ENCODE data around the gene CST7. TPM values are rescaled to one million over a fixed set of nuclear protein-coding genes. Genes with fewer than 3 reads are reported as not detected.
"Not testable (repeated sequence)": the region's sequence is repeated elsewhere in the genome, so short reads cannot be mapped to it uniquely, and the experiment has no call there.

Gene CST7
- total RNA-seq, 1 experiment from 2014 or later, result not detected

DNA sequence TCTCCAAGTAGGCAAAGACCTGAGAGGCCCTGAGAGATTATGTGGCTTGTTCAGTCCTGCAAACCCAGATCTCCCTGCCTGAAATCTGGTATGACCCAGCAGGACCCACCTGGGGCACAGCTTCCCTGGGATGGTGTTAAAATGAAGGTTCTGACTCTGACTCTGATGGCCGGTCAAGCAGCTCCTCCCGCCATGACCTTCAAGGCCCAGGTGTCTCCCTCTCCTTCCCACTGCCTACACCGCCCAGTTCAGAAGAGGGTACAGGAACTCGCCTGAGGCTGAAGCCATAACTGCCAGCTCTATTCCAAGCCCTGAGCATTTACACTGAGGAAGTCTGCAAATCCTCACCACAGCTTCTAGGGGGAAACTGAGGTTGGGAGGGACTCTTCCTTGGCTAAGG lies 5.9 kb upstream of the CST7 start (continued):
- TF ChIP-seq TCF7 (CRISPR knock-in tag; IDR thresholded peaks at IDR 0.05; ENCODE audit: low read depth), result no peak

GRCh38 chr20:24943731-24944130 lies 5.3 kb upstream of the CST7 start:
- Mint-ChIP-seq H3K9me3 (peaks cover 65% of the 10 kb centered on the region), H3K27ac (no peak overlapping the region), H3K4me1 (no peaks in the 10 kb centered on the region), H3K36me3 (peaks cover 18% of the 10 kb centered on the region; the same call in 1 of the 2 replicates), H3K27me3 (ENCODE audit: low read depth) (peaks cover 17% of the 10 kb centered on the region), H3K4me3 (no peak overlapping the region)
- no peak for ATAC-seq
- DNase-seq (ENCODE audit: low spot score), result no peak
- ChIA-PET POLR2A (no interaction called here), CTCF (no interaction called here)
- TF ChIP-seq AFF4 (CRISPR knock-in tag; IDR thresholded peaks at IDR 0.05; ENCODE audit: borderline replicate concordance) (no peak), ZBTB21 (CRISPR knock-in tag; IDR thresholded peaks at IDR 0.05; ENCODE audit: borderline replicate concordance) (no peak), AR (CRISPR knock-in tag; IDR thresholded peaks at IDR 0.05) (no peak), GABPB1 (CRISPR knock-in tag; IDR thresholded peaks at IDR 0.05) (no peak), ZNF423 (CRISPR knock-in tag; IDR thresholded peaks at IDR 0.05) (no peak), FOXJ3 (CRISPR knock-in tag; IDR thresholded peaks at IDR 0.05; ENCODE audit: borderline replicate concordance) (no peak), MYBL2 (CRISPR knock-in tag; IDR thresholded peaks at IDR 0.05) (no peak)
- TF ChIP-seq, protein P1, sequence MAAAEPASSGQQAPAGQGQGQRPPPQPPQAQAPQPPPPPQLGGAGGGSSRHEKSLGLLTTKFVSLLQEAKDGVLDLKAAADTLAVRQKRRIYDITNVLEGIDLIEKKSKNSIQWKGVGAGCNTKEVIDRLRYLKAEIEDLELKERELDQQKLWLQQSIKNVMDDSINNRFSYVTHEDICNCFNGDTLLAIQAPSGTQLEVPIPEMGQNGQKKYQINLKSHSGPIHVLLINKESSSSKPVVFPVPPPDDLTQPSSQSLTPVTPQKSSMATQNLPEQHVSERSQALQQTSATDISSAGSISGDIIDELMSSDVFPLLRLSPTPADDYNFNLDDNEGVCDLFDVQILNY (CRISPR knock-in tag; IDR thresholded peaks at IDR 0.05), result no peak

GRCh38 chr20:24946376-24946775 lies 2.7 kb upstream of the CST7 start:
- H3K36me3 Mint-ChIP-seq; H3K4me3 Mint-ChIP-seq; POLR2A ChIA-PET; DNase-seq (ENCODE audit: low spot score); CTCF ChIA-PET; H3K27ac Mint-ChIP-seq; ATAC-seq; H3K4me1 Mint-ChIP-seq: not testable (repeated sequence)
- Mint-ChIP-seq H3K9me3 (peaks cover 51% of the 10 kb centered on the region), H3K27me3 (ENCODE audit: low read depth) (peaks cover 17% of the 10 kb centered on the region)

DNA sequence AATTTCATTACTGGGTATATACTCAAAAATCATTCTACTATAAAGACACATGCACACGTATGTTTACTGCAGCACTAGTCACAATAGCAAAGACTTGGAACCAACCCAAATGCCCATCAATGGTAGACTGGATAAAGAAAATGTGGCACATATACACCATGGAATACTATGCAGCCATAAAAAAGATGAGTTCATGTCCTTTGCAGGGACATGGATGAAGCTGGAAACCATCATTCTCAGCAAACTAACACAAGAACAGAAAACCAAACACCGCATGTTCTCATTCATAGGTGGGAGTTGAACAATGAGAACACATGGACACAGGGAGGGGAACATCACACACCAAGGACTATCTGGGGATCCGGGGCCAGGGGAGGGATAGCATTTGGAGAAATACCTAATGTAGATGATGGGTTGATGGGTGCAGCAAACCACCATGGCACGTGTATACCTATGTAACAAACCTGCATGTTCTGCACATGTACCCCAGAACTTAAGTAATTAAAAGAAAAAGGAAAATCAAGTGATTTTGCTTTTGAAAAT lies 602 bp upstream of the CST7 start:
- H3K27me3 Mint-ChIP-seq (ENCODE audit: low read depth), result peaks cover 17% of the 10 kb centered on the region
- ATAC-seq; H3K36me3 Mint-ChIP-seq; CTCF ChIA-PET; DNase-seq (ENCODE audit: low spot score); H3K4me3 Mint-ChIP-seq; H3K27ac Mint-ChIP-seq; H3K4me1 Mint-ChIP-seq; POLR2A ChIA-PET: not testable (repeated sequence)
- peaks cover 40% of the 10 kb centered on the region for H3K9me3 Mint-ChIP-seq

DNA sequence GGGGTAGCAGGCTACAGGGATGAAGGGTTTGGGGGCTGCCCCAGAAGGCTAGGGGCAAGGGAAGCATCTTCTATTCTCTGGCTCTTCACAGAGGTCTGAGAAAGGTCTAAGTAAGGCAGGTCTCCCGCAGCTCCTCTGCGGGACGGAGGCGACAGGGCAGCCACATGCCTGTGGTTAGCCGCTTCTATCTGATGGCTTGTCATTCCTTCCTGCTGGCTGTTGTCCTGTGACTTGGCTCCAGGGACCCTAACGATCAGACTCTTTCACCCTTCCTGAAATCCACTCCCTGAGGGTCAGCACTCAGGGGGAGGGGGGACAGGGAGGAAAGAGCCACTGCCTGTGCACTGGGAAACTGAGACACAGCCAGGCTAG lies 673 bp downstream of the CST7 start:
- ATAC-seq (no peak), DNase-seq (ENCODE audit: low spot score) (no peak)
- CTCF ChIA-PET, result no interaction called here
- no peak overlapping the region for H3K4me3 Mint-ChIP-seq
- peaks cover 38% of the 10 kb centered on the region for H3K9me3 Mint-ChIP-seq
- H3K4me1 Mint-ChIP-seq, result peaks cover 11% of the 10 kb centered on the region
- H3K36me3 Mint-ChIP-seq, result peaks cover 3% of the 10 kb centered on the region; the same call in 1 of the 2 replicates
- POLR2A ChIA-PET, result no interaction called here
- peaks cover 17% of the 10 kb centered on the region for H3K27me3 Mint-ChIP-seq (ENCODE audit: low read depth)
- no peak overlapping the region for H3K27ac Mint-ChIP-seq
- TF ChIP-seq, protein P2, sequence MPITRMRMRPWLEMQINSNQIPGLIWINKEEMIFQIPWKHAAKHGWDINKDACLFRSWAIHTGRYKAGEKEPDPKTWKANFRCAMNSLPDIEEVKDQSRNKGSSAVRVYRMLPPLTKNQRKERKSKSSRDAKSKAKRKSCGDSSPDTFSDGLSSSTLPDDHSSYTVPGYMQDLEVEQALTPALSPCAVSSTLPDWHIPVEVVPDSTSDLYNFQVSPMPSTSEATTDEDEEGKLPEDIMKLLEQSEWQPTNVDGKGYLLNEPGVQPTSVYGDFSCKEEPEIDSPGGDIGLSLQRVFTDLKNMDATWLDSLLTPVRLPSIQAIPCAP (CRISPR knock-in tag; IDR thresholded peaks at IDR 0.05), result no peak
- TF ChIP-seq ATF2 (CRISPR knock-in tag; IDR thresholded peaks at IDR 0.05; ENCODE audit: borderline replicate concordance, low read depth) (no peak), ESRRA (CRISPR knock-in tag; IDR thresholded peaks at IDR 0.05; ENCODE audit: borderline replicate concordance) (no peak), NR3C1 (CRISPR knock-in tag; conservative IDR thresholded peaks at IDR 0.05; ENCODE audit: low read depth) (no peak)
- TF ChIP-seq, protein P3, sequence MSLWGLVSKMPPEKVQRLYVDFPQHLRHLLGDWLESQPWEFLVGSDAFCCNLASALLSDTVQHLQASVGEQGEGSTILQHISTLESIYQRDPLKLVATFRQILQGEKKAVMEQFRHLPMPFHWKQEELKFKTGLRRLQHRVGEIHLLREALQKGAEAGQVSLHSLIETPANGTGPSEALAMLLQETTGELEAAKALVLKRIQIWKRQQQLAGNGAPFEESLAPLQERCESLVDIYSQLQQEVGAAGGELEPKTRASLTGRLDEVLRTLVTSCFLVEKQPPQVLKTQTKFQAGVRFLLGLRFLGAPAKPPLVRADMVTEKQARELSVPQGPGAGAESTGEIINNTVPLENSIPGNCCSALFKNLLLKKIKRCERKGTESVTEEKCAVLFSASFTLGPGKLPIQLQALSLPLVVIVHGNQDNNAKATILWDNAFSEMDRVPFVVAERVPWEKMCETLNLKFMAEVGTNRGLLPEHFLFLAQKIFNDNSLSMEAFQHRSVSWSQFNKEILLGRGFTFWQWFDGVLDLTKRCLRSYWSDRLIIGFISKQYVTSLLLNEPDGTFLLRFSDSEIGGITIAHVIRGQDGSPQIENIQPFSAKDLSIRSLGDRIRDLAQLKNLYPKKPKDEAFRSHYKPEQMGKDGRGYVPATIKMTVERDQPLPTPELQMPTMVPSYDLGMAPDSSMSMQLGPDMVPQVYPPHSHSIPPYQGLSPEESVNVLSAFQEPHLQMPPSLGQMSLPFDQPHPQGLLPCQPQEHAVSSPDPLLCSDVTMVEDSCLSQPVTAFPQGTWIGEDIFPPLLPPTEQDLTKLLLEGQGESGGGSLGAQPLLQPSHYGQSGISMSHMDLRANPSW (CRISPR knock-in tag; conservative IDR thresholded peaks at IDR 0.05; ENCODE audit: low read depth), result no peak
